ENCODE data around the gene PCDHB1.

PCDHB1 gene

DNA sequence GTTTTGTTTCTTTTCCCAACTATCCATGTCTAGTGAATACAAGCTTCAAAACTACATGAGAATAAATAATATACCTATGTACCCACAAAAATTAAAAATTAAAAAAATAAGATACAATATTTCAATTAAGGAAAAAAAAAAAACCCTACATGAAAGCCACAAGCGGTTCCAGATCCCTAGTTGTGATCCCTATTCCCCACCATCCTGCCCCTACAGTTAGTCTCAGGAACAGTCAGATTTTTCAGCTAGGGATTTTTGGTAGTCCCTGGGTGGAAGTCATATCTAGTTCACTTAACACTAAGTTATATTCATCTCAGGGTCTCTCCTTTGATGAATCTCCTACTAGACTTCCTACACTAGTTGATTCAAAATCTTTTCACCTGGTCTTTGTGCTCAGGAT is 18.5 kb upstream of the PCDHB1 start:
- no peak for TF ChIP-seq CTCF (IDR thresholded peaks at IDR 0.05; ENCODE audit: low read depth, low read length)
- DNase-seq (ENCODE audit: low read depth in 2 of 2): no peak
- H3K4me3 ChIP-seq (replicated peaks in 1 of 2; ENCODE audit: low read depth in 2 of 2, low read length in 2 of 2): no peak overlapping the region

DNA sequence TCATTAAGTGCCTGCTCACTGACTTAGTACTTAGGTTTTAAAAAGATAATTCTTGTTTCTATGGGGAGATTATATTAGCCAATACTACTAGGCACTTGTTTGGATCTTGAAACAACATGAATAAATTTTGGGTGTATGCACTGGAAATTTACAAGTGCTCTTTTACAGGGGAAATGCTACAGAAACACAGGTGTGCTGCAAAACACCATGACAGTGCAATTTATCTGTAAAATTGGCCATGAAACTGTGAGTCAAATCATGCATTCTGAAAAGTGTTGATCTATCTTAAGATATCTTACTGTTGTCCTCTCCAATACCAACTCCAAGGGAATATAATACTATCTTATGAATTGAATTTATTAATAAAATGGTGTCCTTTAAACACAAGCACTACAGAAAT is 12.1 kb upstream of the PCDHB1 start:
- no peak for TF ChIP-seq CTCF (IDR thresholded peaks at IDR 0.05; ENCODE audit: low read depth, low read length)
- H3K4me3 ChIP-seq (replicated peaks in 1 of 2; ENCODE audit: low read depth in 2 of 2, low read length in 2 of 2): no peak overlapping the region
- no peak for DNase-seq (ENCODE audit: low read depth in 2 of 2)

- no peak overlapping the region for H3K4me3 ChIP-seq (replicated peaks in 1 of 2; ENCODE audit: low read depth in 2 of 2, low read length in 2 of 2)
- TF ChIP-seq CTCF (IDR thresholded peaks at IDR 0.05; ENCODE audit: low read depth, low read length): no peak
- no peak for DNase-seq (ENCODE audit: low read depth in 2 of 2)
Observed at GRCh38 chr5:141039517-141039916, 11.7 kb upstream of the PCDHB1 start.

- peak; percentile 5 to 45 for DNase-seq (ENCODE audit: low read depth in 2 of 2)
- H3K4me3 ChIP-seq (replicated peaks in 1 of 2; ENCODE audit: low read depth in 2 of 2, low read length in 2 of 2): peak overlapping the region in 1 of 2 donors; percentile 11
- peak; percentile 42 for TF ChIP-seq CTCF (IDR thresholded peaks at IDR 0.05; ENCODE audit: low read depth, low read length)
Observed at GRCh38 chr5:141040093-141040770, 10.9 kb upstream of the PCDHB1 start.

DNA sequence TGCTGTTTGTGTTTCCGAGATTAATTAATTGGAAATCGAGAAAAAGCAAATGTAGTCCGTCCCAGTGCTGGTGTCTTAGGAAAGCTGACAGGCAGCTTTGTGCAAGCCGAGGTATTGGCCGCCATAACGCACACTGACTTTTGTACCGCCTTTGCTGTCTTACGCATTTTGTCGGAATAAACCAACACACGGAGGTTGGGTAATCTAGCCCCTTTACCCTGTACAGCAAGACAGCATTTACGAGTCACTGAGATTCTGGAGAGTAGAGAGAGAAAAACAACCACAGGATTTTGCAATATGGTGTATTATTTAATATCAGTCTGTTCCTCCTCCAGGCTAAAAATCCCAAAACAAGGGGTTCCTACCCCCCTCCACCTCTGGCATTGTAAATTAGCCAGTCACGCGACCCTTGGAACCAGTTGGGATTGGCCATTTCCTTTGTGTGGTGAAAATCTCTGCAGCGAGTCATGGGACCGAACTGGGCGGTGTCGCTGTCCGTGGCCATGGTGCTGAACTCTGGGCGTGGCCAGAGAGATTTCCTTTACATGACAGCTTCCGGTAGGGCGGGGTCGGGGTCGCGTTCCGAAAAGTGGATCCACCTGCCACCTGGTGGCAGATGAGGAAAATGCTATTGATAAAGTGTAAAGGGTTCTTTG is 10.3 kb upstream of the PCDHB1 start:
- DNase-seq (ENCODE audit: low read depth in 2 of 2): peak; percentile 56 to 84
- H3K4me3 ChIP-seq (replicated peaks in 1 of 2; ENCODE audit: low read depth in 2 of 2, low read length in 2 of 2): peak overlapping the region in 1 of 2 donors; percentile 11
- TF ChIP-seq CTCF (IDR thresholded peaks at IDR 0.05; ENCODE audit: low read depth, low read length): peak; percentile 52

DNA sequence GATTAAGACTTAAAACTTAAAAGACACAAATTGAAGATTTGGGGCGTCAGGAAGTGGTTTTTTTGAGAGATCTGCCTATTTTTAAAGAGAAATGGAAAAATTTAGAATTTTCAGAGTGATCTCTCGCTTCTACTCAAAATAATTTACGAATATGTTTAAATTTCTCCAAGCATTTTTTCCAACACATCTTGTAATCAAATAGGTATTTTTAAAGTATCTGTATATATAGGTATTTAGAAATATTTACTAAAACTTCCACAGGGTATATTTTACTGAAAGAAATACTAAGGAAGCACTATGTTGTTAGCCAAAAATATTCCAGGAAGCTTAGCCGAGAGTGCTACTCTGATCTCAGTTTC is 9.8 kb upstream of the PCDHB1 start:
- no peak overlapping the region for H3K4me3 ChIP-seq (replicated peaks in 1 of 2; ENCODE audit: low read depth in 2 of 2, low read length in 2 of 2)
- DNase-seq (ENCODE audit: low read depth in 2 of 2): no peak
- TF ChIP-seq CTCF (IDR thresholded peaks at IDR 0.05; ENCODE audit: low read depth, low read length): no peak

All from cardiac fibroblast (primary cell).